Bronchial epithelial cell (primary cell): ENCODE data around the gene FHIP1B. TPM values are rescaled to one million over a fixed set of nuclear protein-coding genes. Genes with fewer than 3 reads are reported as not detected.
"Not testable (repeated sequence)": the region's sequence is repeated elsewhere in the genome, so short reads cannot be mapped to it uniquely, and the experiment has no call there.

Experiments
- DNase-seq: peaks from one replicate; pipeline ENCODE4 v3.0.0-alpha.2; 2010; ENCODE audit warnings: low read depth
- FAIRE-seq: peaks from 2 replicates; lab custom pipeline; 2011; peaks lifted over from hg19 to GRCh38; lab: Jason Lieb, UNC
- H3K27me3 ChIP-seq: 2 replicates; pipeline ENCODE4 v1.5.1; 2011; ENCODE audit warnings: low read length; ENCODE audit not compliant: control insufficient read depth, insufficient read depth
- H3K36me3 ChIP-seq: 2 replicates; pipeline ENCODE4 v1.5.1; 2011; ENCODE audit warnings: low read length; ENCODE audit not compliant: control insufficient read depth, insufficient read depth
- H3K4me3 ChIP-seq: 2 replicates; pipeline ENCODE4 v1.5.1; 2011; ENCODE audit warnings: mild to moderate bottlenecking, low read depth, low read length, control low read depth
- total RNA-seq: library from RNA; depleted of rRNA; stranded (reverse); fragments of >200 nt; gene quantifications from 2 replicates; pipeline ENCODE4 v1.2.1, GENCODE V29; 2014
- TF ChIP-seq, protein P1 (sequence below): IDR thresholded peaks from 2 replicates; pipeline ENCODE4 v1.5.1; 2011; ENCODE audit warnings: mild to moderate bottlenecking, moderate library complexity, low read length, control low read depth, inconsistent platforms; ENCODE audit not compliant: insufficient read depth, severe bottlenecking

Gene FHIP1B
- total RNA-seq: 7.4 and 10.4 TPM in 2 replicates

DNA sequence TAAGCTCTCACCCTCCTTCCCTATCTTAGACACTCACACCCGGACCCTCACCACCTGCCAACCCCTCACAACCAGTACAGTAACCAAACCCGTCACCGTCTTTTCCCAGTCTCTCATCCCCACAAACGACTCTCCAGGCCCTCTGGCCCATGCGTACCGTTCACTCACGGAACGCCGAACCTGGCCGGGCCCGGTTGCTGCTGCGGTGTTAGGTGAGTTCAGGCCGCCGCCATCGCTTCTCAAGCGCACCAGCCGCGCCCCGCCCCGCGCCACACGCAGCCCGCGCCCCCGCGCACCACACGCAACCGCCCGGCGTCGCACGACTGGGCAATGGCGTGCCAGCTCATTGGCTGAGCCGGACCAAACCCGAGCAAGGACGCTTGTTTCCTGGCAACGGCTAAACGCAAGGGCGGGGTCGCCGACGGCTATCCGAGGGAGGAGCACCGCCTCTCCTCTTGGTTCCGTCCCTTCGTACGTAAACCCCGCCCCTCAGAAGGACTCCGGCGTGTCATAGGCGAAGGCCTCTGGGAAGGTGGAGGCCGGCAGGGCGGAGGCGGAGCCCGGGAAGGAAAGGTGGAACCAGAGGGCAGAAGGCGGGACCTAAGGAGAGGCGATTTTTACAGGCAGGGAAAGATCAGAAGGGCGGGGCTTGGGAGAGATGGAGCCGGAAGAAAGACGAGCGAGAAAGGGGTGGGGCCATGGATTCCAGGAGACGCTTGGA lies at the start of gene FHIP1B:
Gene FHIP1B, minus strand, starts transcription at position 250 of the 721 bp plus-strand sequence. CDS start 10,120 bp downstream, outside the sequence.
- Histone ChIP-seq H3K4me3 (peak within 1 kb of the TSS; percentile 56), H3K36me3 (peaks cover 1% of the 10 kb centered on the region), H3K27me3 (no peaks in the 10 kb centered on the region)
- FAIRE-seq (no peak), DNase-seq (peak; percentile 99)
- TF ChIP-seq, protein P1, sequence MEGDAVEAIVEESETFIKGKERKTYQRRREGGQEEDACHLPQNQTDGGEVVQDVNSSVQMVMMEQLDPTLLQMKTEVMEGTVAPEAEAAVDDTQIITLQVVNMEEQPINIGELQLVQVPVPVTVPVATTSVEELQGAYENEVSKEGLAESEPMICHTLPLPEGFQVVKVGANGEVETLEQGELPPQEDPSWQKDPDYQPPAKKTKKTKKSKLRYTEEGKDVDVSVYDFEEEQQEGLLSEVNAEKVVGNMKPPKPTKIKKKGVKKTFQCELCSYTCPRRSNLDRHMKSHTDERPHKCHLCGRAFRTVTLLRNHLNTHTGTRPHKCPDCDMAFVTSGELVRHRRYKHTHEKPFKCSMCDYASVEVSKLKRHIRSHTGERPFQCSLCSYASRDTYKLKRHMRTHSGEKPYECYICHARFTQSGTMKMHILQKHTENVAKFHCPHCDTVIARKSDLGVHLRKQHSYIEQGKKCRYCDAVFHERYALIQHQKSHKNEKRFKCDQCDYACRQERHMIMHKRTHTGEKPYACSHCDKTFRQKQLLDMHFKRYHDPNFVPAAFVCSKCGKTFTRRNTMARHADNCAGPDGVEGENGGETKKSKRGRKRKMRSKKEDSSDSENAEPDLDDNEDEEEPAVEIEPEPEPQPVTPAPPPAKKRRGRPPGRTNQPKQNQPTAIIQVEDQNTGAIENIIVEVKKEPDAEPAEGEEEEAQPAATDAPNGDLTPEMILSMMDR: no peak

DNA sequence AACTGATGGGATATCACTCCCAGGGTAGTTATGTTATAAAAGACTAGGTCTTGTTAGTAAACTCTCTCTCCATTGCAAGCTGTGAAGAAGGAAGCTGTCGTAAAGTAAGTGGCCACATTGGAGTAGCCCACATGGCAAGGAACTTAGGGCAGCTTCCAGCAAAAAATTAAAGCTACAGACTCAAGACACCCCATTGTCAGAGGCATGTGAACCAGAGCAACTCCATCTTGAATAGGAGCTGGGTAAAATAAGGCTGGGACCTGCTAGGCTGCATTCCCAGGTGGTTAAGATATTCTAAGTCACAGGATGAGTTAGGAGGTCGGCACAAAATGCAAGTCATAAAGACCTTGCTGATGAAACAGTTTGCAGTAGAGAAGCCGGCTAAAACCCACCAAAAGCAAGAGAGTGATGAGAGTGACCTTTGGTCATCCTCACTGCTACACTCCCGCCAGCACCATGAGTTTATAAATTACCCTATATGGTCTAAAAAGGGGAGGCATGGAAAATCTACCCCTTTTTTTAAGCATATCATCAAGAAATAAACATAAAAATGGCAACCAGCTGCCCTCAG lies 49.1 kb upstream of the FHIP1B start:
- DNase-seq (no peak), FAIRE-seq (no peak)
- Histone ChIP-seq H3K36me3 (no peaks in the 10 kb centered on the region), H3K4me3 (no peak overlapping the region), H3K27me3 (no peaks in the 10 kb centered on the region)
- TF ChIP-seq, protein P1: no peak

DNA sequence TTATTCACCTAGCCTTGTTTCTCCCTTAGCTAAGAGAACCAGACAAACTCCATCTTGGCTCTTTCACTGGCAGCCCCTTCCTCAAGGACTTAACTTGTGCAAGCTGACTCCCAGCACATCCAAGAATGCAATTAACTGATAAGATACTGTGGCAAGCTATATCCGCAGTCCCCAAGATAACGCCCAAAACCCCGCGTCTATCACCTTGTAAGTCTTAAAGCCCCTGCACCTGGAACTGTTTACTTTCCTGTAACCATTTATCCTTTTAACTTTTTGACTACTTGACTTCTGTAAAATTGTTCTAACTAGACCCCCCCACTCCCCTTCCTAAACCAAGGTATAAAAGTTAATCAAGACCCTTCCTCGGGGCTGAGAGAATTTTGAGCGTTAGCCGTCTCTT lies 46.4 kb upstream of the FHIP1B start:
- FAIRE-seq, H3K36me3 ChIP-seq, H3K27me3 ChIP-seq, DNase-seq, H3K4me3 ChIP-seq: not testable (repeated sequence)

DNA sequence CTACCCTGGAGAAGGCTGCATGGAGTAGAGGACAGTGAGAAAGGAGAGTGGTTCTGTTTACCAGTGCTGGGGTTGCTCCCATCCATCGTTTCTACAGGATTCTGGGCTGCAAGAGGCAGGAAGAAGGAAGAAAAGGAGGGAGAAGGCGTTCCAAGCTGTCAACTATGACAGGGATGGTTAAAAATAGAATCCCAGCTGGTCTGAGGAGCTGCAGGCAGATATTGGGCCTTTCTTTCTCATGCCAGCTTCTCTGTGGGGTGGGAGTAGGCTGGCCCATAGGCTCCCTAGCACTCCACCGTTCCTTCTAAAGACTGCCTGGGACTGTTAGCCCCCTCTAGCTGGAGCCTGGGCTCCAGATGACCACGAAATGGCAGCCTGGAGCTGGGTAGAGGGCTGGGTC lies 38.8 kb upstream of the FHIP1B start:
- TF ChIP-seq, protein P1: no peak
- no peak for DNase-seq
- Histone ChIP-seq H3K27me3 (no peaks in the 10 kb centered on the region), H3K4me3 (no peak overlapping the region), H3K36me3 (no peaks in the 10 kb centered on the region)
- FAIRE-seq: no peak

DNA sequence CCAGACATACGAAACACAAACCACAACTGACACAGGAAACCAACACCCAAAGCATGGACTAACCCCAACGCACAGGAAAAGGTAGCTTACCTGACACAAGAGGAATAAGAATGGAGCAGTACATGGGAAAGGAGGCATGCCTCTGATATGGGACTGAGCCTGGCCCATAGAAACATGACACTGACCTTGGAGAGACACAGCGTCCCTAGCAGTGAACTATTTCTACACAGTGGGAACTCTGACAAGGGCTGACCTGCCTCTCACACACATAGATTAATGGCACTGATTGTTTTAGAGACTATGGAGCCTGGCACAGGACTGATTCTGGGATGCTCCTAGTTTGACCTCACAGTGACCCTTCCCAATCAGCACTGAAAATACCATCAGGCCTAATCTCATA lies 37.2 kb upstream of the FHIP1B start:
- no peak overlapping the region for H3K4me3 ChIP-seq
- FAIRE-seq (no peak), DNase-seq (no peak)
- no peaks in the 10 kb centered on the region for H3K36me3 ChIP-seq
- TF ChIP-seq, protein P1: no peak
- H3K27me3 ChIP-seq: no peaks in the 10 kb centered on the region

DNA sequence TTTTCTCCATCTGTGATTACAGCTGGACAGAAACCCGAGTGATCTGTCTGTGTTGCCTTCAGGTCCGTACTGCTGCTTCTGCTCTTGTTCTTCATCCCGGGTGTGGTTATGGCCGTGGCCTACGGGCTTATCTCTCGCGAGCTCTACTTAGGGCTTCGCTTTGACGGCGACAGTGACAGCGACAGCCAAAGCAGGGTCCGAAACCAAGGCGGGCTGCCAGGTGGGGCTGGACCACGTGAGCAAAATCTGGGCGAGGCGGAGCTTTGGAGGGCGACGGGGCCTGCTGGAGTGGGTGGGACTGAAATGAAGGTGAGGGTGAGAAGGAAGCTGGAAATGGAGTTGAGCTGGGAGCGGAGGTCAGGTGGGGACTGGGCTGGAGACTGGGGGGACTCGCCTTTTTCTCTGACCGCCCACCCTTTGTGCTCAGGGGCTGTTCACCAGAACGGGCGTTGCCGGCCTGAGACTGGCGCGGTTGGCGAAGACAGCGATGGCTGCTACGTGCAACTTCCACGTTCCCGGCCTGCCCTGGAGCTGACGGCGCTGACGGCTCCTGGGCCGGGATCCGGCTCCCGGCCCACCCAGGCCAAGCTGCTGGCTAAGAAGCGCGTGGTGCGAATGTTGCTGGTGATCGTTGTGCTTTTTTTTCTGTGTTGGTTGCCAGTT lies 36.3 kb upstream of the FHIP1B start:
- no peak for FAIRE-seq
- DNase-seq: no peak
- Histone ChIP-seq H3K27me3 (no peaks in the 10 kb centered on the region), H3K36me3 (no peaks in the 10 kb centered on the region), H3K4me3 (no peak overlapping the region)
- TF ChIP-seq, protein P1: no peak
